ENCODE data around the gene FIGN.

DNA sequence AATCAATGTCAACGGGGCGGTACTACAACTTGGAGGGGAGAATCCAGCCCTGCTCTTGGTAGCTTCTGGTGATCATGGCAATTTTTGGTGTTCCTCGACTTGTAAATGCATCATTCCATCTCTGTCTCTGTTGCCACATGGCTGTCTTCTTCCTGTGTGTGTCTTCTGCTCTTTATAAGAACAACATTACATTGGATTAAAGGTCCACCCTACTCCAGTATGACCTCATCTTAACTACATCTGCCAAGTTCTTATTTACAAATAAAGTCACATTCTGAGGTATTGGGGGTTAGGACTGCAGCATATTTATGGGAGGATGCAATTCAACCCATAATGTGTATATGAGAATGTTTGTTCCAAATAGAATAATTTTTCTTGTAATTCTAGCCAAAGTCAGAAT is 28.8 kb upstream of the FIGN start:
- TF ChIP-seq POLR2A (IDR thresholded peaks at IDR 0.05): no peak
- TF ChIP-seq CTCF (IDR thresholded peaks at IDR 0.05): no peak
- TF ChIP-seq POLR2AphosphoS5 (IDR thresholded peaks at IDR 0.05): no peak

All from breast epithelium (tissue), 3 donors.